ENCODE results near the gene NPB. TPM values are rescaled to one million over a fixed set of nuclear protein-coding genes. Genes with fewer than 3 reads are reported as not detected.

The NPB gene
- total RNA-seq, 1 experiment from 2014 or later = not detected

DNA sequence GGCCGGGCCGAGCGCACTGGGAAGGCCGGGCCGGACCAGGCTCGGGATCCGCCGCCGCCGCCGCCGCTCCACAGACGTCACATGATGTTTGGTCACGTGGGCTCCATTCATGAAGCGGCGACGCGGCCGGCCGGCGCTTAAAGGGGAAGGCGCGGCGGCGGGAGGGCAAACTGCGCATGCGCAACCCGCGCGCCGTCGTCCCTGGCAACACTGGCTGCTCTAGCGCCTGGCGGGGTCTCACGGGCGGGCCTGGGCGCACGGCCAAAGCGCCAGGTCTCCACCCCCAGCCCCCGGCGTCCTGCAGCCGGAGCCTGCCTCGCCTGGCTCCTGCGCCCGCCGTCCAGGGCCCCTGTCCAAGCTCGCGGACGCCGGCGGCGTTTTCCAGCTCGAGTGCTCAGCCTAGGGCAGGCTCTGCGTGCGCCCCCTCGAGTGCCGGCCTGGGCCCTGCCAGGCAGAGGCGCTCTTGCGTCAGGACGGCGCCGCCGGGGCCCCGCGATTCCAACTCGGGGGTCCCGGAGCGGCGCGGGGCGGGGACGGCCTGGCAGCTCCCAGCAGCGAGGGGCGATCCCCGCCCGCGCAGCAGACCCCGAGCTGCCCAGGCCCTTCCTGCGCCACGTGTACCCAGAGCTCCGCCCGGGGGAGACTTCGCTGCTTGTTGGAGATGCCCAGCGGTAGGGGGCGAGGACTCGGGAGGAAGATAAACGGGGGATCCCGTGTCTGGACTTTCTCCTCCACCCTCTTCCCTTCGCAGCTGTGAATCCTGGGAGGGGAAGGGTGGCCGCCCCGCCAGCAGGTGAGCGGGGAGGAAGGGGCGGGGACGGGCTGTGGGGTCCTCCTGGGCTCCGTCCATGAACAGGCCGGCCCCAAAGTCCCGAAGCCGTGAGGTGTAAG is 25.9 kb downstream of the NPB start, which contains the start of gene MAFG:
Gene MAFG, minus strand, starts transcription at position 83 of the 891 bp plus-strand sequence. CDS start 4,550 bp downstream, outside the sequence.
- no peaks in the 10 kb centered on the region for H3K9me2 ChIP-seq (replicated peaks; ENCODE audit: insufficient read depth, low read length)
- peak within 1 kb of the TSS; percentile 72; the same call in 1 of the 2 replicates for H2AFZ ChIP-seq (ENCODE audit: low read length)
- peak; percentile 97 for DNase-seq
- peaks cover 17% of the 10 kb centered on the region; the same call in 1 of the 2 replicates for H4K20me1 ChIP-seq (ENCODE audit: insufficient read depth, low read depth, low read length)
- H3K9me3 ChIP-seq (ENCODE audit: low read length) = no peaks in the 10 kb centered on the region
- peak within 1 kb of the TSS; percentile 69 for H3K27ac ChIP-seq (ENCODE audit: low read length)
- H3K4me2 ChIP-seq (ENCODE audit: low read depth, low read length, poor library complexity, severe bottlenecking) = peak within 1 kb of the TSS; percentile 96
- no peaks in the 10 kb centered on the region for H3K36me3 ChIP-seq (ENCODE audit: insufficient read depth, low read length)
- H3K4me3 ChIP-seq (ENCODE audit: low read length) = peak within 1 kb of the TSS; percentile 81
- peaks cover 38% of the 10 kb centered on the region for H3K79me2 ChIP-seq (ENCODE audit: low read length)
- H3K27me3 ChIP-seq (ENCODE audit: low read length) = no peaks in the 10 kb centered on the region
- peaks cover 31% of the 10 kb centered on the region for H3K4me1 ChIP-seq (ENCODE audit: low read length)
- H3K9ac ChIP-seq (ENCODE audit: low read length) = peak within 1 kb of the TSS; percentile 96

DNA sequence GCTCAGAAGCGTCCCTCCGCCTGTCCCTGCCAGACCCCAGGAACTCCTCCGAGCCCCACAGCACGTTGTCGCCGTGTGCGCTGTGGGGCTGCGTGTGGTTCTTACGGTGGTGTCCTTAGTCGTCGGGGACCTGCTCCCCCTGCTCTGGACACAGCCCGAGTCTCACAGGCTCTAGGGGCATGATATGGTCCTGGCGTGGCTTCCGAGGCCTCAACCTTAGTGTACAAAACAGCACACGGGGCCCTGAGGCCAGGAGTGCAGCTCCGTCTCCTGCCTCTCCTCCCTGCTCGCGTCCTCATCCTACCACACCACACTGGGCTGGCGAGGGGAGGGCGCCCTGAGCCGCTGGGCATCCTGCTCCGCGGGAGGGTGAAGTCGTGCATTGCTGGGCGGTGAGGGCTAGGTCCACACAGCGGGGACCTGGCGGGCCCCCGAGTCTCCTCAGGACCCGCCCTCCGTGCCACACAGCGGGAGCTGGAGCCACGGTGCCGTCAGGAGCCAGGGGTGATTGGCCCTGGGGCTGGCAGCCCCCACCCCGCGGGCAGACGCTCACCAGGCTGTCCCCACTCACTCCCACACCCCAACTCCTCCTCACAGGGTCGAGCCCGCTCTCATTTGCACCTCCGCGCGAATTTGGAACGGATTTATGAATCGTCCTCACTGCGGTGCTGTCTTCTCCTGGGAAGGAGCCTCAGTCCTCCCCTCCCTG is 26.7 kb downstream of the NPB start:
- Histone ChIP-seq H3K9me2 (replicated peaks; ENCODE audit: insufficient read depth, low read length) (no peaks in the 10 kb centered on the region), H3K4me1 (ENCODE audit: low read length) (peaks cover 31% of the 10 kb centered on the region), H3K9me3 (ENCODE audit: low read length) (no peaks in the 10 kb centered on the region), H3K27me3 (ENCODE audit: low read length) (no peaks in the 10 kb centered on the region), H2AFZ (ENCODE audit: low read length) (no peak overlapping the region; the same call in 1 of the 2 replicates), H3K79me2 (ENCODE audit: low read length) (peaks cover 35% of the 10 kb centered on the region), H4K20me1 (ENCODE audit: insufficient read depth, low read depth, low read length) (peaks cover 17% of the 10 kb centered on the region; the same call in 1 of the 2 replicates), H3K9ac (ENCODE audit: low read length) (peak overlapping the region; percentile 60), H3K36me3 (ENCODE audit: insufficient read depth, low read length) (no peaks in the 10 kb centered on the region), H3K4me2 (ENCODE audit: low read depth, low read length, poor library complexity, severe bottlenecking) (peak overlapping the region; percentile 51), H3K27ac (ENCODE audit: low read length) (no peak overlapping the region), H3K4me3 (ENCODE audit: low read length) (peak overlapping the region; percentile 59; the same call in 1 of the 2 replicates)
- no peak for DNase-seq

DNA sequence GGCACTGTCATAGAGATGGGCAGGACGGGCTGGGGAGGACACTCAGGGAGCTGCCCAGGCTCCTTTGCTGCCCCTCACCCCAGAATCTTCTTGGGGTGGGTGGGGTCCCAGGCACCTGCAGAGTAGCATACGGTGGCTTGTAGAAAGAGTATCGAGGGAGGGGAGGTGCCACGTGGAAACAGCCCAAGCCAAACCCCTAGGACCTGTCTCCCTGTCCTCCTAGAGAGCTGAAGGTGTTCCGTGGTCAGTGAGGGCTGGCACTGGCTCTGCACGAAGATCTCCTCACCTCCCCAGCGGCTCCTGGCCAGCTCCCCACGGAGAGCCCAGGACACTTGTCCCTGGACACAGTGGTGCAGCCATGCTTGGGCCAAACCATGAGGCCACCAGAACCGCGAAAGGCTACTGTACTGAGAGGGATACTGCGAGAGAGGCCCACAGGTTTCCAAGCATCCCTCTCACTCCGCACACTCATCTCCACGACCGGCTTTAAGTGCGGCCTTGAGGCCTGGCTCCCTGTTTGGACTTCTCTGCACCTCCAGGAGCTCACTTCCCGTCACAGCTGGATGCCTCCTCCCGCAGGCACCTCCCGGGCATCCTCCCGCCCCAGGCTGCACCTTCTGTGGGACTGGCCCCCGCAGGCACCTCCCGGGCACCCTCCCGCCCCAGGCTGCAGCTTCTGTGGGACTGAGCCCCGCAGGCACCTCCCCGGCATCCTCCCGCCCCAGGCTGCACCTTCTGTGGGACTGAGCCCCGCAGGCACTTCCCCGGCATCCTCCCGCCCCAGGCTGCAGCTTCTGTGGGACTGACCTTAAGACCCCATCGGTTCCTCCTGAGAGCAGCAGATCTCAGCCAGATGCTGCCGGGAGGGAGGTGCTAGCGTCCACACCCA is 27.5 kb downstream of the NPB start:
- Histone ChIP-seq H3K4me3 (ENCODE audit: low read length) (no peak overlapping the region), H3K4me1 (ENCODE audit: low read length) (peaks cover 26% of the 10 kb centered on the region), H3K4me2 (ENCODE audit: low read depth, low read length, poor library complexity, severe bottlenecking) (no peak overlapping the region), H4K20me1 (ENCODE audit: insufficient read depth, low read depth, low read length) (peaks cover 12% of the 10 kb centered on the region; the same call in 1 of the 2 replicates), H3K27me3 (ENCODE audit: low read length) (no peaks in the 10 kb centered on the region), H3K9me3 (ENCODE audit: low read length) (no peaks in the 10 kb centered on the region), H3K79me2 (ENCODE audit: low read length) (peaks cover 27% of the 10 kb centered on the region), H3K27ac (ENCODE audit: low read length) (no peak overlapping the region), H3K9me2 (replicated peaks; ENCODE audit: insufficient read depth, low read length) (no peaks in the 10 kb centered on the region), H3K9ac (ENCODE audit: low read length) (no peak overlapping the region), H3K36me3 (ENCODE audit: insufficient read depth, low read length) (no peaks in the 10 kb centered on the region), H2AFZ (ENCODE audit: low read length) (no peak overlapping the region)
- DNase-seq = no peak

DNA sequence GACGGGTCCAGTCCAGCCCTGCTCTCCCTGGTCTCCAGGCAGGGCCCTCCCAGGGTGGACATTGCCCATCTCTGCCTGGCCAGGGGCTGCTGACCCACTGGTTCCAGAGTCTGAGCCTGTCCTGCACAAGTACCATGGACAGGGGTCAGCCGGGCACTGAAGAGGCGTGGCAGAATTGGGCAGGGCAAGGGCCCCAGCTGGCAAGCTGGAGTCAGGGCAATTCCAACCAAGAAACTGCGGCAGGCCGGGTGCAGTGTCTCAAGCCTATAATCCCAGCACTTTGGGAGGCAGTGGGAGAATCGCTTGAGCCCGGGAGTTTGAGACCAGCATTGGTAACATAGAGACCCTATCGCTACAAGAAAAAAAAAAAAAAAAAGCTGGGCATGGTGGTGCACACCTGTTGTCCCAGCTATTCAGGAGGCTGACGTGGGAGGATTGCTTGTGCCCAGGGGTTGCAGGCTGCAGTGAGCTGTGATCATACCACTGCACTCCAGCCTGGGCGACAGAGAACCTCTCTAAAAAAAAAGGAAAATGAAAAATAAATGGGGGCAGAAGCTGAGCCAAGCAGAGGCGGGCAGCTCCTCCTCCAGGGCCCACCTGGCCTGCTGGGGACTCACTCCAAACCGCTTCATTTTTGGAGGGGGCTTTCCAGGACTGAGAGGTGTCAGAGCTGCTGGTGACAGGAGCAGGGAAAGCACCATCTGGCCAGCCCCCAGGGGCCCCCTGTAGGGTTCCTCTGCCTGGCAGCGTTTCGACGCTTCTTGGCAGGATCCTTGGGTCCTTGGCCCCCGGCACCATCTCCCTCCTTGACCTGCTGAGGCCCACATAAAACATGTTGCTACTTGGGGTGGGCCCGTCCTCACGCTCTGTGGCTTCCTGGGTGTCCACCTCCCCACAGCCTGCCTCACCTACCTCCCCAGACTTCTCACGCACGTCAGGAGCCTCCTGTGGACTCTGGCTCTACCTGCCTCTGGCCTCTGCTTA is 28.4 kb downstream of the NPB start:
- H3K4me3 ChIP-seq (ENCODE audit: low read length) = no peak overlapping the region
- H3K36me3 ChIP-seq (ENCODE audit: insufficient read depth, low read length) = no peaks in the 10 kb centered on the region
- DNase-seq = no peak
- peaks cover 6% of the 10 kb centered on the region; the same call in 1 of the 2 replicates for H4K20me1 ChIP-seq (ENCODE audit: insufficient read depth, low read depth, low read length)
- no peak overlapping the region for H2AFZ ChIP-seq (ENCODE audit: low read length)
- no peaks in the 10 kb centered on the region for H3K27me3 ChIP-seq (ENCODE audit: low read length)
- H3K27ac ChIP-seq (ENCODE audit: low read length) = no peak overlapping the region
- H3K9me2 ChIP-seq (replicated peaks; ENCODE audit: insufficient read depth, low read length) = no peaks in the 10 kb centered on the region
- H3K9me3 ChIP-seq (ENCODE audit: low read length) = no peaks in the 10 kb centered on the region
- no peak overlapping the region for H3K4me2 ChIP-seq (ENCODE audit: low read depth, low read length, poor library complexity, severe bottlenecking)
- peaks cover 18% of the 10 kb centered on the region for H3K4me1 ChIP-seq (ENCODE audit: low read length)
- H3K79me2 ChIP-seq (ENCODE audit: low read length) = peaks cover 18% of the 10 kb centered on the region
- no peak overlapping the region for H3K9ac ChIP-seq (ENCODE audit: low read length)

DNA sequence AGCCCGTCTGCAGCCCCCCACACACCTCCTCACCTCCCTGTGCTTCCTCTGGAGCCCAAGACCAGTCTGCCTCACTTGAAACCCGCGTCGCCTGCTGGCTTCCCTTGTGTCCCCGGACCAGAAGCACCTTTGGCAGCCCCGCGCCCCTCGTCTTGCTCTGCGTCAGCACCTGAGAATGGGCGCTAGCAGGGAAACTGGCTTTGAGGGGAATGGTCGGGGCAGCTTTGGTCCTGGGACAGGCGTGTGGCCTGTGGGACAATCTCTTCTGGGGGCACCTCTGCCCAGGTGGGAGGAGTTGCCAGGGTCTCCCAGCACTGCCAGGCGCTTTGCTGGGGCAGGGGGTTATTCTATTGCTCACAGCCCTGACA is 29.1 kb downstream of the NPB start:
- Histone ChIP-seq H3K4me2 (ENCODE audit: low read depth, low read length, poor library complexity, severe bottlenecking) (no peak overlapping the region), H3K4me1 (ENCODE audit: low read length) (peaks cover 11% of the 10 kb centered on the region), H4K20me1 (ENCODE audit: insufficient read depth, low read depth, low read length) (peaks cover 2% of the 10 kb centered on the region; the same call in 1 of the 2 replicates), H3K4me3 (ENCODE audit: low read length) (no peak overlapping the region), H3K27me3 (ENCODE audit: low read length) (no peaks in the 10 kb centered on the region), H3K9me3 (ENCODE audit: low read length) (no peaks in the 10 kb centered on the region), H2AFZ (ENCODE audit: low read length) (no peak overlapping the region), H3K9me2 (replicated peaks; ENCODE audit: insufficient read depth, low read length) (no peaks in the 10 kb centered on the region), H3K79me2 (ENCODE audit: low read length) (peaks cover 10% of the 10 kb centered on the region), H3K27ac (ENCODE audit: low read length) (no peak overlapping the region), H3K36me3 (ENCODE audit: insufficient read depth, low read length) (no peaks in the 10 kb centered on the region), H3K9ac (ENCODE audit: low read length) (no peak overlapping the region)
- DNase-seq = no peak

DNA sequence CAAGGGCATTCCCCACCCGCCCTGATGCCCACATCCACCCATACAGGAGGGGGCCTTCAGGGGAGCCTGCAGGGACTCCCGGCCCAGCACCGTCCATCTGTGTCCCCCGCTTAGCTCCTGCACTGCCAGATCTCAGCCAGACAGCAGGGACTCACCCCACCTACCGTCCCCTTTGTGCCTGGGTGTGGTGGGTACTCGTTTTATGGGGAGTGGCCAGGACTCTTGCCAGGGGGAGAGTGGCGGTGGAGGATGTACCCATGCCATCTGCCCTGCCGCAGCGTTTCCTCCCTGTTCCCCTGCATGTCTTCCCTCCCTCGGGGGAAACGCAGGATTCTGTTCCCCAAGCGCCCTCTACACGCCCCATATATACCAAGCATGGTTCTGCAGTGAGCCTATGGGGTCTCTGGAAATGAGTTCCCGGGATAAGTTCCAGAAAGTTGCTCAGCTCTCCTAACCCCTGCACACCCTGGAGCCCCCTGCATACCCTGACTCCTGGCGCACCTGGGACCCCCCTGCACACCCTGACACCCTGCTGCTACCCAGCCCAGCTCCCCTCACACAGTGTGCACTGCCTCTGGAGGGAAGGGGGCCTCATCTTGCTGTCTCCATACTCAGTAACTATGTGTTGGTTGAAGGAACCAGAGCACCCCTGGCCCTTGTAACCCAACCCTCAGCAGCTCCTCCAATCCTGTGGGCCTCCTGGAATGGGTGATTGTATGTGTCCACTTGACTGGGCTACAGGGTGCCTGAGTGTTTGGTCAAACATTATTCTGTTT is 29.7 kb downstream of the NPB start:
- Histone ChIP-seq H3K27ac (ENCODE audit: low read length) (no peak overlapping the region), H3K36me3 (ENCODE audit: insufficient read depth, low read length) (no peaks in the 10 kb centered on the region), H3K27me3 (ENCODE audit: low read length) (no peaks in the 10 kb centered on the region), H3K79me2 (ENCODE audit: low read length) (peaks cover 4% of the 10 kb centered on the region), H3K9ac (ENCODE audit: low read length) (no peak overlapping the region), H3K4me2 (ENCODE audit: low read depth, low read length, poor library complexity, severe bottlenecking) (no peak overlapping the region), H3K4me1 (ENCODE audit: low read length) (peaks cover 8% of the 10 kb centered on the region), H3K9me2 (replicated peaks; ENCODE audit: insufficient read depth, low read length) (no peaks in the 10 kb centered on the region), H3K4me3 (ENCODE audit: low read length) (no peak overlapping the region), H3K9me3 (ENCODE audit: low read length) (no peaks in the 10 kb centered on the region), H2AFZ (ENCODE audit: low read length) (no peak overlapping the region), H4K20me1 (ENCODE audit: insufficient read depth, low read depth, low read length) (no peaks in the 10 kb centered on the region)
- DNase-seq = no peak

Measured in Karpas-422 (cell line).